Suprapubic skin (tissue), 4 donors: ENCODE data around the gene CASP10.

Experiments used
- EP300 ChIP-seq: sonication (generic); formaldehyde crosslinking; IDR thresholded peaks from one replicate; pipeline ENCODE4 v1.6.1; 2017; ENCODE audit warnings: antibody characterized with exemption
- POLR2A ChIP-seq, 2 donors: fragments of 450-650 bp; IDR thresholded peaks; one replicate each; pipeline ENCODE4 v1.6.1; 2017; ENCODE audit warnings: antibody characterized with exemption in 2 of 2, mild to moderate bottlenecking in 2 of 2, moderate library complexity in 2 of 2
- POLR2AphosphoS5 ChIP-seq, 3 donors: sonication (generic); formaldehyde crosslinking; IDR thresholded peaks; one replicate each; pipeline ENCODE4 v1.6.1; 2017; ENCODE audit warnings: antibody characterized with exemption in 3 of 3
- TF ChIP-seq, protein P1 (sequence below), 2 donors: fragments of 200-600 bp in 1 of 2; fragments of 450-650 bp in 1 of 2; sonication (generic) in 1 of 2; IDR thresholded peaks; one replicate each; pipeline ENCODE4 v1.5.1; 2016 to 2019; ENCODE audit warnings: antibody characterized with exemption in 2 of 2, mild to moderate bottlenecking in 1 of 2, moderate library complexity in 1 of 2

DNA sequence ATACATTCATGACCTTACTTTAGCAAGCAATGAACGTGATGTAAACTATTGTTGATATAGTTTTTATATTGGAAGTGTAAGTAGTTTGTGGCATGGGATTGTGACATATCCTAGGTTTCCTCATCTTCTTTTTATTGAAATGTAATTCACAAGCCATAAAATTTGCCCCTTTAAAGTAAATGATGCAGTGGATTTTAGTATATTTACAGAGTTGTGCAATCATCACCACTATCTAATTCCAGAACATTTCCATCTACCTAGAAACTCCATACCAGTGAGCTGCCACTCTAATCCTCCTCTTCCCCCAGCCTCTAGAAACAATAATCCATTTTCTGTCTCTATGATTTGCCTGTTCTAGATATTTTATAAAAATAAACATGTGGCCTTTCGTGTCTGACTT is 10.7 kb upstream of the CASP10 start:
- TF ChIP-seq POLR2A (IDR thresholded peaks at IDR 0.05) (no peak), POLR2AphosphoS5 (IDR thresholded peaks at IDR 0.05) (no peak), EP300 (no peak)
- TF ChIP-seq, protein P1, sequence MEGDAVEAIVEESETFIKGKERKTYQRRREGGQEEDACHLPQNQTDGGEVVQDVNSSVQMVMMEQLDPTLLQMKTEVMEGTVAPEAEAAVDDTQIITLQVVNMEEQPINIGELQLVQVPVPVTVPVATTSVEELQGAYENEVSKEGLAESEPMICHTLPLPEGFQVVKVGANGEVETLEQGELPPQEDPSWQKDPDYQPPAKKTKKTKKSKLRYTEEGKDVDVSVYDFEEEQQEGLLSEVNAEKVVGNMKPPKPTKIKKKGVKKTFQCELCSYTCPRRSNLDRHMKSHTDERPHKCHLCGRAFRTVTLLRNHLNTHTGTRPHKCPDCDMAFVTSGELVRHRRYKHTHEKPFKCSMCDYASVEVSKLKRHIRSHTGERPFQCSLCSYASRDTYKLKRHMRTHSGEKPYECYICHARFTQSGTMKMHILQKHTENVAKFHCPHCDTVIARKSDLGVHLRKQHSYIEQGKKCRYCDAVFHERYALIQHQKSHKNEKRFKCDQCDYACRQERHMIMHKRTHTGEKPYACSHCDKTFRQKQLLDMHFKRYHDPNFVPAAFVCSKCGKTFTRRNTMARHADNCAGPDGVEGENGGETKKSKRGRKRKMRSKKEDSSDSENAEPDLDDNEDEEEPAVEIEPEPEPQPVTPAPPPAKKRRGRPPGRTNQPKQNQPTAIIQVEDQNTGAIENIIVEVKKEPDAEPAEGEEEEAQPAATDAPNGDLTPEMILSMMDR (IDR thresholded peaks at IDR 0.05), result no peak
